ENCODE results near the gene HIVEP1.
"Not testable (repeated sequence)": the region's sequence is repeated elsewhere in the genome, so short reads cannot be mapped to it uniquely, and the experiment has no call there.

Gene HIVEP1

DNA sequence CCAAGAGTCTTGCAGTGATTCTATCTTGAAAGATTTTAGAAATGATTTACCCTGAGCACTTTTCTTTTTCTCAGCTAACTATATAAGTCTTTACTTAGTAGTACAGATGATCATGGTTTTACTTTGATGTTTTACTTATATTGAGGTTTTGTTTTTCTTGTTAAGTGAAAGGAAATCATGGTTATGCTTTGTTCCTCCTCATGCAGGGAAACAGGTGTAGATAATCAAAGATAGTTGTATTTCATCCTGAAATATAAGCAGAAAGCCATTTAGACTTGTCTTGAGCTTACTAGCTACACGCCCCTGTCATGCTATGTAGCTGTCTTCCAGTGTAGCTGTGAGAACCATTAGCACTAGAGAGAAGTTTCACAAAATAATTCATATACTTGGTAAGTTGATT lies 113.9 kb downstream of the HIVEP1 start:
- DNase-seq = no peak

GRCh38 chr6:12129523-12129922 lies 117.4 kb downstream of the HIVEP1 start:
- DNase-seq = no peak

GRCh38 chr6:12132351-12133222 lies 120.5 kb downstream of the HIVEP1 start:
- DNase-seq = no peak

DNA sequence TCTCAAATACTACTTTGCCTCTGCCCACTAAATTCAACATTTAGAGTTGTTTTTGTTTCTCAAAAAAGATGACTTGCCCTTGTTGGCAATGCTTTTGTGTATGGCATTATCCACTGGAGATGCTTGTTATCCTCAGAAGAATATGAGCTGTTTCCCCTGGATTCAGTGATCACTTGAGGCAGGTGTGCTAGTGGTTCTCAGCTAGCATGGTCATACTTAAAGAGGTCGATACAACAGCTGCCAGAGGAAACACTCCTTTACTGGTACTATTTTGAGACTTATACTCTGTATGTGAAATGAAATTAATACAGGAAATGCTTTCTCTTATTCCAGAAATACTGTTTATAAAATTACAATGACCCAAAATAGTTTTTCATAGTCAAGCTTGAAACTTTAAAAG lies 122.5 kb downstream of the HIVEP1 start:
- DNase-seq = no peak

- DNase-seq = no peak
These were observed 122.9 kb downstream of the HIVEP1 start for GRCh38 chr6:12134991-12135390.

DNA sequence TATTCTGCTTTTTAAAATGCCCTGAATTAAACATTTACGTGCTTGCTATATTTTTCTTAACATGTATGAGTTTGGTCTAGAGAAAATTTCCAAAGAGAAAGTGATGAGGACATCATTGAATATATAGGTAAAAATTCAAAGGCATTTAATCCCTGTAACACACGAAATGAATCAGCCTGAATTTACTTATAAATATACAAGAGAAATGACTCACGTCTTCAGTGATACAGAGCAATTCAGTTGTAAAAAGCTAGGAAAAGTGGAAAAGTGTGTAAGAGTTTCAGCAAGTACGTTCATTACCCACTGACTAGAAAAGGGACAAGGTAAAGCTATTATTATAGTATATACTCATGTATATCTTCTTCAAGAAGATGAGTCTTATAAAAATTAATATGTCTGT lies 124.8 kb downstream of the HIVEP1 start:
- no peak for DNase-seq

DNA sequence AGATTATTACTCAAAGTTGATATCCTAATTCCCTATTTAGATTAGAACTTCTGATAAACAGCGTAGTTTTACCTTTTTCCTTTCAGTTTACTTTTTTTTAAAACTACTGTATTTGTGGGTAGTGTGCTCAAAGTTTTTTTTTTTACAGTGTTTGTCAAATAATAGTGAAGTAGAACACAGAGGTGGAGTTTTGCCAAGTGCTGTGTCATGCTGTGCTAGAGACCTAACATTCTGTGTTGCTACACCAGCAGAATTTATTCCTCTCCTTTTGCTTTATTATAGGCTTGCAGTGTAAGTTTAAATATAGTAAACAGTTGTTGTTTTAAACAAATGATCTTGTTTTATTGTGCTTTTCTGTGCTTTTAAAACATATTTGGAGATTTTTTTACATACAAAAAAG lies 125.4 kb downstream of the HIVEP1 start:
- no peak for DNase-seq

DNA sequence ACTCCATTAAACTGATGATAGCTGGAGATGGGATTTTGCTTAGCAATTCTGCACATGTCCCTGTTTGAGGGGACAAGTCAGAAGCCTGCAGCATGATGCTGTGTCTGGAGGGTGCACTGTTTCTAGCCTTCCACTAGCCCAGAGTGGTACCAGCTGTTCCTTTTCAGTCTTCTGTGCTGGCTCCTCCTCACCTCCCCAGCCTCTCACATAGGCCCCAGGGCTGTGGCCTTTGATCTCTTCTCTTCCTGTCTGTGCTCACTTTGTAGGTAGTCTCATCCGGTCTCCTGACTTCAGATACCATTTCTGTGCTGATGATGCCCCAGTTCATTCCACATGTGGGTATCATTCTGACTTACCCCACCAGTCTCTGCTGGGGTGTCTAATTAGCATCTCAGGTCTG lies 126.3 kb downstream of the HIVEP1 start:
- no peak for DNase-seq

DNA sequence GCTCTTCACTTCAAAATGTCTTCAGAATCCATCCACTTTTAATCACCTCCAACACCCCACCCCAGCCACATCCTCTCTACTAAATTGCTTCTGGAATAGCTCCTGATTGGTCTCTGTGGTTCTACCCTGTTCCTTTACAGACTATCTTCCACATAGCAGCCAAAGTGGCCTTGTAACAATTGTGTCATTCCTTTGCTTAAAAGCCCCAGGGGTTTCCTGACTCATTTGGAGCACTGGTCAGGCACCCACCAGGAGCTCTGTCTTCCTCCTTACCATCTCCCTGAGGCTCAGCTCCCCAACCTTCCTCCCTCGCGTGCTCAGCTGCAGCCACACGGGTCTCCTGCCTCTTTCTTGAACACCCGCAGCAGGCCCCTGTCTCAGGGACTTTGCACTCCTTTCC lies 126.8 kb downstream of the HIVEP1 start:
- DNase-seq = no peak

GRCh38 chr6:12147557-12148316 lies 135.6 kb downstream of the HIVEP1 start:
- DNase-seq = no peak

GRCh38 chr6:12148317-12148801 lies 136.2 kb downstream of the HIVEP1 start:
- DNase-seq = no peak

DNA sequence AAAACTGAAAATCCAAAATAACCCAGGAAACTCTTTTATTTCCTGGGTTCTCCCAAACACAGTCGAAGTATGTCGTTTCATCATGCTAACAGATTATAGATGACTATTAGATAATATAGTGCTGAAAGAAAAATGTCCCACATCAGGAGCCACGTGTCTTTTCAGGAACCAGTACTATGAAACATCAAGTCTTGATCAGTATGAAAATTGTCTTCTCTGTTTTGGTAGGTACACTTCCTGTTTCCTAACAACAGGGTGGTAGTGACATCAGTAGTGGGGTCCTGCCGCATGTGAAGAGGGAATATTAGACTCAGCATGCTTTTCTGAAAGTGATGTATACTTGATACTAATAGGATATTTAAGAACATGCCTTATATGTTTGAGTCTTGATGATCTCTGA lies 136.7 kb downstream of the HIVEP1 start:
- DNase-seq = no peak

GRCh38 chr6:12149944-12150510 lies 137.9 kb downstream of the HIVEP1 start:
- no peak for DNase-seq

DNA sequence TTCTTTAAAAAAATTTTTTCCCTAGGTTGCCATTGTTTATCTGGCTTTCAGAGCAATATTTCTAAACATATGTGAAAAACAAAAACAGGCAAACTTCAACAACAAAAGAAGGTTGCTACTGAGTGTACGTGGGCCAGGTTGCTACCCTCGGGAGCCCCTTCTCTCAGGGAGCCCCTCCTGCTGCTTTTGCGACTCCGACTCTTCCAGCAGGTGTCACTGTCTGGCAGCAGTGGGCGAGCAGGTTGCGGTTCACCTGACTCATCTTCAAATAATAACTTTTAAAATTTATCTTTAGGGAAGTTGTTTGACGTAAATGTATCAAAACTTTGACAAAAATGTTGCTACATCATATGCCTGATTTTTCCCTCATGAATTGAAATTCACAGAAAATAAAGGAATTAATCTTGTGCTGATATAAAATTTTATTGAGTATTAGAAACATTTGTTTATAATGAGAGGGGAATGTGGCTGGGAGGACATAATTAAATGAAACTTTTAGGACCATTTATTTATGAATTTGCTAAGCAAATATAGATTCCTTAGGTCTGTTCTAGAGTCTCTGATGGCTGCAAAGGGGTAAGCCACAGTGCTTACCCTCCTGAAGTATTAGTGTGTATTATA lies 138.8 kb downstream of the HIVEP1 start:
- no peak for DNase-seq

- no peak for DNase-seq
These were observed 139.3 kb downstream of the HIVEP1 start for GRCh38 chr6:12151433-12151820.

GRCh38 chr6:12152023-12152970 lies 140.2 kb downstream of the HIVEP1 start:
- DNase-seq = no peak

DNA sequence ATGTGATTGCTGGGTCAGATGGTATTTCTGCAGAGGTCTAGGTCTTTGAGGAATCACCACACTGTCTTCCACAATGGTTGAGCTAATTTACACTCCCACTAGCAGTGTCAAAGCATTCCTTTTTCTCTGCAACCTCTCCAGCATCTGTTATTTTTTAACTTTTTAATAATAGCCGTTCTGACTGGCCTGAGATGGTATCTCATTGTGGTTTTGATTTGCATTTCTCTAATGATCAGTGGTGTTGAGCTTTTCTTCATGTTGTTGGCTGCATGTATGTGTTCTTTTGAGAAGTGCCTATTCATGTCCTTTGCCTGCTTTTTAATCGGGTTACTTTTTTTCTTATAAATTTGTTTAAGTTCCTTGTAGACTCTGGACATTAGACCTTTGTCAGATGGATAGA lies 143.7 kb downstream of the HIVEP1 start:
- DNase-seq = not testable (repeated sequence)

- no peak for DNase-seq
These were observed 146.7 kb downstream of the HIVEP1 start for GRCh38 chr6:12158686-12159415.

GRCh38 chr6:12160326-12160725 lies 148.2 kb downstream of the HIVEP1 start:
- no peak for DNase-seq

GRCh38 chr6:12162213-12162612 lies 150.1 kb downstream of the HIVEP1 start:
- DNase-seq = no peak

- no peak for DNase-seq
These were observed 151.0 kb downstream of the HIVEP1 start for GRCh38 chr6:12163149-12163548.
